ENCODE measurements around the gene KRT78.

DNA sequence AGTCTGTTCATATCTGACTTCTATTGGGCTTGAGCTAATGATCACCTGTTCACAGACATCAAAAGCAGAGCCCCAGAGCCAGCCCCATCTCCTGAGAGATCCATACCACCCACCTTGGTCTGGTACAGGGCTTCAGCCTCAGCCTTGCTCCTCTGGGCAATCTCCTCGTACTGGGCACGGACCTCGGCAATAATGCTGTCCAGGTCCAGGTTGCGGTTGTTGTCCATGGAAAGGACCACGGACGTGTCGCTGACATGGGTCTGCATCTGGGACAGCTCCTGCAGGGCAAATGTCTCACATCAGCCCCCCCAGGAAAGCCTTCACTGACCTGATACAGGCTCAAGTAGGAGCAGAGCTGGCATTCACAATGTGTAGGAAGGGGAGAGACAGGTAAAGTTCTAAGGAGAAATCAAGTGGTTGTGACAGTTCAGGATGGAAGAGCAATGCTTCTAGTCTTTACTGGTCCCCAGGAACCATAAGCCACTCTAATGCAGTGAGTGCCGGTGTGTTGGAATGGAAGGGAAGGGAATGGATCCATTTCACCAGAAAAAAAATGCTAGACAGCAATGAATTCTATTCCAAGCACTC, 40.1 kb downstream of the KRT78 start:
- TF ChIP-seq, protein P1, sequence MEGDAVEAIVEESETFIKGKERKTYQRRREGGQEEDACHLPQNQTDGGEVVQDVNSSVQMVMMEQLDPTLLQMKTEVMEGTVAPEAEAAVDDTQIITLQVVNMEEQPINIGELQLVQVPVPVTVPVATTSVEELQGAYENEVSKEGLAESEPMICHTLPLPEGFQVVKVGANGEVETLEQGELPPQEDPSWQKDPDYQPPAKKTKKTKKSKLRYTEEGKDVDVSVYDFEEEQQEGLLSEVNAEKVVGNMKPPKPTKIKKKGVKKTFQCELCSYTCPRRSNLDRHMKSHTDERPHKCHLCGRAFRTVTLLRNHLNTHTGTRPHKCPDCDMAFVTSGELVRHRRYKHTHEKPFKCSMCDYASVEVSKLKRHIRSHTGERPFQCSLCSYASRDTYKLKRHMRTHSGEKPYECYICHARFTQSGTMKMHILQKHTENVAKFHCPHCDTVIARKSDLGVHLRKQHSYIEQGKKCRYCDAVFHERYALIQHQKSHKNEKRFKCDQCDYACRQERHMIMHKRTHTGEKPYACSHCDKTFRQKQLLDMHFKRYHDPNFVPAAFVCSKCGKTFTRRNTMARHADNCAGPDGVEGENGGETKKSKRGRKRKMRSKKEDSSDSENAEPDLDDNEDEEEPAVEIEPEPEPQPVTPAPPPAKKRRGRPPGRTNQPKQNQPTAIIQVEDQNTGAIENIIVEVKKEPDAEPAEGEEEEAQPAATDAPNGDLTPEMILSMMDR (IDR thresholded peaks at IDR 0.05; ENCODE audit: low read depth, low read length), result no peak
- TF ChIP-seq POLR2A (IDR thresholded peaks at IDR 0.05; ENCODE audit: extremely low read depth, insufficient read length), result no peak
- TF ChIP-seq, protein P2, sequence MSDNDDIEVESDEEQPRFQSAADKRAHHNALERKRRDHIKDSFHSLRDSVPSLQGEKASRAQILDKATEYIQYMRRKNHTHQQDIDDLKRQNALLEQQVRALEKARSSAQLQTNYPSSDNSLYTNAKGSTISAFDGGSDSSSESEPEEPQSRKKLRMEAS (IDR thresholded peaks at IDR 0.05; ENCODE audit: low read depth, low read length), result no peak
- no peak for TF ChIP-seq MYC (IDR thresholded peaks at IDR 0.05; ENCODE audit: low read depth, low read length)

Measured in NB4 (cell line).